HEK293T (cell line): ENCODE results near the gene TGFBR1.

Experiments
- ARNT ChIP-seq: fragments of 450-650 bp; IDR thresholded peaks from 2 replicates; pipeline ENCODE4 v1.6.1; 2017; ENCODE audit warnings: mild to moderate bottlenecking
- CTBP1 ChIP-seq: fragments of 450-650 bp; IDR thresholded peaks from 2 replicates; pipeline ENCODE4 v1.6.1; 2016; ENCODE audit warnings: borderline replicate concordance
- FOXA1 ChIP-seq: fragments of 450-650 bp; IDR thresholded peaks from 2 replicates; pipeline ENCODE4 v1.6.1; 2016; ENCODE audit warnings: mild to moderate bottlenecking
- FOXM1 ChIP-seq: fragments of 450-650 bp; IDR thresholded peaks from 2 replicates; pipeline ENCODE4 v1.6.1; 2017; ENCODE audit warnings: mild to moderate bottlenecking, borderline replicate concordance
- L3MBTL2 ChIP-seq: fragments of 450-650 bp; conservative IDR thresholded peaks from 2 replicates; pipeline ENCODE4 v1.6.1; 2016; ENCODE audit warnings: mild to moderate bottlenecking
- PKNOX1 ChIP-seq: fragments of 450-650 bp; IDR thresholded peaks from 2 replicates; pipeline ENCODE4 v1.6.1; 2016
- SP1 ChIP-seq: fragments of 450-650 bp; IDR thresholded peaks from 2 replicates; pipeline ENCODE4 v1.6.1; 2017
- SUZ12 ChIP-seq: fragments of 450-650 bp; IDR thresholded peaks from 2 replicates; pipeline ENCODE4 v1.6.1; 2016; ENCODE audit warnings: mild to moderate bottlenecking
- TARDBP ChIP-seq: fragments of 450-650 bp; IDR thresholded peaks from 2 replicates; pipeline ENCODE4 v1.6.1; 2016

DNA sequence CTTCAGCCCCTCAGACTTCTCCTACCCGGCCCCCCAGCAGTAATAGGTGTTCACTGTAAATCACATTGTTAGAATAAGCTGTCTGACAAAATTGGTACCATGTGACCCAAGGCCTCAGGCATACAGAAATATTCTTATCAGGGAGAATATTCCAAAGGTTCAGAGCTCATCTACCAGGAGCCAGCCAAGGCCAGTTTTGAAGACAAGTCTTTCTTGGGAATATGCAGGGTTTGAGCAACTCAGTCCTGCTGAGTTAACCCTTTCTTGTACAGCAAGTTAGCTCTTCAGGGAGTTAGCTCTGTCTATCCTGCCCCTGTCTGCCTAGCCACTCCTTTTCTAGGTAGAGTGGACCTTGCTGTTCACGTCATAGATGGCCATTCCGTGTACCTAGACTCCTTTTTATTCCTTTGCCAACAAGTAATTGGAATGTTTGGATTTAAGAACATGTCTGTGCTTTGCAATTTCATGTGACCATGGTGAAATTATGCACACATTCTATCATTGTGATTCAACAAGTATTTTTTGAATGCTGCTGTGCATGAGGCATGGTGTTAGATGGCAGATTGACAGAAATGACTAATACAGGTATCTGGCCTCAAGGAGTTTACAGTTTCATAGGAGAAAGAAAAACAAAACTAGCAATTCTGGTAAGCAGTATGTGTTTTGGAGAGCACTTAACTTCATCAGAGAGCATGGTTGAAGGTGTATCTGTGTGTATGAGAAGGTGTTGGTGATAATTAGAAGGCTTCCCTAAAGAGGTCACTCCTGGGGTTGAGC lies 22.6 kb downstream of the TGFBR1 start:
- TF ChIP-seq CTBP1 (no peak), ARNT (no peak), SP1 (no peak), SUZ12 (no peak), FOXM1 (no peak), L3MBTL2 (no peak), FOXA1 (no peak), TARDBP (no peak), PKNOX1 (no peak)
